HG03571 (cell line): ENCODE results near the gene TNKS2.
"Not testable (repeated sequence)": the region's sequence is repeated elsewhere in the genome, so short reads cannot be mapped to it uniquely, and the experiment has no call there.

Experiments used
- ATAC-seq: cut with Tn5 transposase; IDR thresholded peaks from one replicate; pipeline ENCODE4 v1.9.1; 2021; ENCODE audit not compliant: unreplicated experiment

Gene TNKS2

DNA sequence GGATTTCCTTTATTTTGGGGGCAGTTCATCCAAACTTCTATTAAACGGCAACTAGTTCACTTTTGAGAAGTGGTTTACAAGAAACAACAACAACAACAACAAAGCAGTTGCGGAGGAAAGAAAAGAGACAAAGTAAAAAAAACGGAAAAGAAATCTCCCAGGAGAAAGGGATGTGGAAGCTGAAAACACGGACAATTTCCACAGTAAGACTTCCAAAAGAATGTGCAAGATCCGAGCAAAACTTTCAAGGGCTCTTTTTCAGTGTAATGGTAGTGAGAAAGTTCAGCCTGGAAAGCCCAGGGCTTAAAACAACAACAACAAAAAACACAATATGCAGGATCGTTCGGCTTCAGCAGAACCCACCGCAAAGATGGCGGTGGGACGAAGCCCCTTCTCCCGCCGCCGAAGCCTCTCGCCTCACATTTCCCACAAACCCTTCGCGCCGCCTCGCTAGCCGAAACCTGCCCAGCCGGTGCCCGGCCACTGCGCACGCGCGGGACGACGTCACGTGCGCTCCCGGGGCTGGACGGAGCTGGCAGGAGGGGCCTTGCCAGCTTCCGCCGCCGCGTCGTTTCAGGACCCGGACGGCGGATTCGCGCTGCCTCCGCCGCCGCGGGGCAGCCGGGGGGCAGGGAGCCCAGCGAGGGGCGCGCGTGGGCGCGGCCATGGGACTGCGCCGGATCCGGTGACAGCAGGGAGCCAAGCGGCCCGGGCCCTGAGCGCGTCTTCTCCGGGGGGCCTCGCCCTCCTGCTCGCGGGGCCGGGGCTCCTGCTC lies at the start of gene TNKS2:
TNKS2 (plus strand) TSS at position 553 of the 775 bp plus-strand sequence. CDS start 265 bp downstream, outside the sequence.
- peak; percentile 75 for ATAC-seq

DNA sequence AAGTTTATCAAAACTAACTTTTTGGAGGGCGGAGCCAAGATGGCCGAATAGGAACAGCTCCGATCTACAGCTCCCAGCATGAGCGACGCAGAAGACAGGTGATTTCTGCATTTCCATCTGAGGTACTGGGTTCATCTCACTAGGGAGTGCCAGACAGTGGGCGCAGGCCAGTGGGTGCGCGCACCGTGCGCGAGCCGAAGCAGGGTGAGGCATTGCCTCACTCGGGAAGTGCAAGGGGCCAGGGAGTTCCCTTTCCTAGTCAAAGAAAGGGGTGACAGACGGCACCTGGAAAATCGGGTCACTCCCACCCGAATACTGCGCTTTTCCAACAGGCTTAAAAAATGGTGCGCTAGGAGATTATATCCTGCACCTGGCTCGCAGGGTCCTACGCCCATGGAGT lies 48.6 kb upstream of the TNKS2 start:
- not testable (repeated sequence) for ATAC-seq

- ATAC-seq = no peak
Measured at GRCh38 chr10:91756286-91756685, 41.9 kb upstream of the TNKS2 start.

DNA sequence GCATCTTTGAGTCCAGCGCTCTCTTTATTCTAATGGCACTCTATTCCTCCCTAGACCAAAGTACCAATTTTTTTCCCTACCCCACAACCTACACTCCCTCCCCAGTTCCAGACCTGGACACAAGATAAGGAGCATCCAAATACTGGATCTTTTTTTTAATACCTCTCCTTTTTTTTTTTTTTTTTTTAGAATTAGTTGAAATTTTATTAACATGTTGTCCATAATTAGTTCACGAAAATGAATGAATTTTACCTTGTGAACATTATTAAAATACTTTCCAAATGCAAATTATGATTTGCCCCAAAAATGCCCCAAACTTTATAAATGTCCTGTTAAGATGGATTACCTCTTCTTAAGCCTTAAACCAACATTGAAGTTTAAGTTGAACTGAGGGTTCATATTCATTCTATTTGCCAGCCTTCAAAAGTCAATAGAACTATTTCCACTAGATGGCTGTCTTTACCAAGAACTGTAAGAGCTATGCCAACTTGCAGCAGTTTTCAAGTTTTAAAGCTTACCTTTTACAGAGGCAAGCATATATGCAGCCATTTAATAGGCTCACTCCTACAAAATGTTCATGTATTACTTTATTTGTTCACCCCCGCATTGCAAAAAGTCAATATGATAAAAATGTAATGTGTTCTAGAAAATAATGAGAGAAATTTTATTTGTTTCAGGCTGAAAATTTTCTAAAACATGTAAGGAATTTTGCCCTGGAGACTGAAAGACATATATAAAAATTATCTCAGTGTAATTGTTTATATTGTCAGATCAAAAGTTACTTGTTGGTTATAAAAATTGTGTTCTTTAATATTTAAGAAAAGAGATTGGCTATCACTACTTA lies 39.7 kb upstream of the TNKS2 start:
- no peak for ATAC-seq

DNA sequence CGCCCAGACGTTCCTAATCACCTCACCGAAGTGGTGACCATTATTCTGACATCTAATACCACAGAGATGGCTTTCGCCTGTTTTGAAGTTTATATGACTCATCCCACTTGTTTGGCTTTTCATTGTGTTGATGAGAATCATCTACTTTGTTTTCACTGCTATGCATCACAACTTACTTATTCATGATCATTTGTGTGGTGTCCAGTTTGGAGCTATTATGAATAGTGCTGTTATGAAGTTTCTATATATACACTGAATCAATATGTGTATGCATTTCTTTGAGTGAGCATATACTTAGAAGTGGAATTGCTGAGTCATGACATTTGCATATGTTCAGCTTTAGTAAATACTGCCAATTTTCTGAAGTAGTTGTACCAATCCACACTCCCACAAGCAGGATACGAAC lies 38.6 kb upstream of the TNKS2 start:
- ATAC-seq = no peak

DNA sequence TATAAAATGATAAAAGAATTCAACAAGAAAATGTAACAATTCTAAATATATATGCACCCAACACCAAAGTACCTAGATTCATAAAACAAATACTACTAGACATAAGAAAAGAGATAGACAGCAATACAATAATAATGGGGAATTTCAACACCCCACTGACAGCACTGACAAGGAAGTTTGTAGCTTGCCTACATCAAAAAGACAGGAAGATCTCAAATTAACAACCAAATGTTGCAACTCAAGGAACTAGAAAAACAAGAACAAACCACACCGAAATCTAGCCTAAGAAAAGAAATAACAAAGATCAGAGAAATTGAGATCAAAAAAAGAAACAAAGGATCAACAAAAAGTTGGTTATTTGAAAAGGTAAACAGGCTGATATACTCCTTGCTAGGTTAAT lies 36.5 kb upstream of the TNKS2 start:
- ATAC-seq = no peak

DNA sequence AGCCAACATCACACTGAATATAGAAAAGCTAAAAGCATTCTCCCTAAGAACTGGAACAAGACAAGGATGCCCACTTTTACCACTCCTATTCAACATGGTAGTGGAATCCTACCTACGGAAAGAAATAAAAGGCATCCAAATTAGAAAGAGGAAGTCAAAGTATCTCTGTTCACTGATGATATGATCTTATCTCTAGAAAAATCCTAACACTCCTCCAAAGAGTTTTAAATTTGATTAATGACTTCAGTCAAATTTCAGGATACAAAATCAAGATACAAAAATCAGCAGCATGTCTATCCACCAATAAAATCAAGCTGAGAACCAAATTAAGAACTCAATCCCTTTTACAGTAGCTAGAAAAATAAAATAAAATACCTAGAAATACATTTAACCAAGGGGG lies 35.3 kb upstream of the TNKS2 start:
- ATAC-seq = no peak

DNA sequence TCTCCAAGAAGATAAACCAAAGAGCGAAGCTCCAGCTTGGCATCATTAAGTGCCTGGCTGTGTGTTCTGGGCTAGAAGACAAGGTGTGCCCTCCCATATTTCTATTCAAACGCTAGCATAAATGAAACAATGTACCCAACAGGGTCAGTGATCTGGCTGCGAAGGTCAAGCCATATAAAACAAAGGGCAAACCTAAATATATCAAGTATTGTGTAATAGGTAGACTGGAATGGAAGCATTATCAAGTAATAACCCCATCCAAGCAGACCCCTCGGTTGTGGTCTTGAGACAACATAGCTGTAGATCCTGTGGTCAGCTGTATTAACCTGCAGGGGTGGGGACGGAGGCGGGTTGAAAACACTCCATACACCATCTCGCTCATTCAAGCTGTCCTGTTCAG lies 31.6 kb upstream of the TNKS2 start:
- no peak for ATAC-seq

GRCh38 chr10:91768123-91768522 lies 30.1 kb upstream of the TNKS2 start:
- ATAC-seq = no peak

DNA sequence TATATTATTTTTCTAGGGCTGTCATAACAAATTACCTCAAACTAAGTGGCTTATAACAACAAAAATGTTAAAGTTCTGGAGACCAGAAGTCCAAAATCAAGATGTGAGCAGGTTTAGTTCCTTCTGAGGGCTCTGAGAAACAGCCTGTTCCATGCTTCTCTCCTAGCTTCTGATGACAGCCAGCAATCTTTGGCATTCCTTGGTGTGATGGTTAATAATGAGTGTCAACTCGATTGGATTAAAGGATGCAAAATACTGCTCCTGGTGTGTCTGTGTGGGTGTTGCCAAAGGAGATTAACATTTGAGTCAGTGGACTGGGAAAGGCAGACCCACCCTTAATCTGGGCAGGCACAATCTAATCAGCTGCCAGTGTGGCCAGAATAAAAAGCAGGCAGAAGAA lies 26.3 kb upstream of the TNKS2 start:
- ATAC-seq = no peak

- ATAC-seq = no peak
Measured at GRCh38 chr10:91772461-91772860, 25.8 kb upstream of the TNKS2 start.

- ATAC-seq = no peak
Measured at GRCh38 chr10:91772869-91773268, 25.4 kb upstream of the TNKS2 start.

GRCh38 chr10:91774571-91774970 lies 23.7 kb upstream of the TNKS2 start:
- no peak for ATAC-seq

DNA sequence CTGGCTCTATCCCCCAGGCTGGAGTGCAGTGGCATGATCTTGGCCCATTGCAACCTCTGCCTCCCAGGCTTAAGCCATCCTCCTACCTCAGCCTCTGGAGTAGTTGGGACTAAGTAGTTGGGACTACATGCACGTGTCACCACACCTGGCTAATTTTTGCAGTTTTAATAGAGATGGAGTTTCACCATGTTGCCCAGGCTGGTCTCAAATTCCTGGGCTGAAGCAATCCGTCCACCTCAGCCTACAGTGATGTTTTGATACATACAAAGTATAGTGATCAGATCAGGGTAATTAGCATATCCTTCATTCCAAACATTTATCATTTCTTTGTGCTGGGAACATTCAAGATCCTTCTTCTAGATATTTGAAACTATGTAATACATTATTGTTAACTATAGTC lies 22.5 kb upstream of the TNKS2 start:
- ATAC-seq = no peak

- ATAC-seq = no peak
Measured at GRCh38 chr10:91776266-91776665, 22.0 kb upstream of the TNKS2 start.

DNA sequence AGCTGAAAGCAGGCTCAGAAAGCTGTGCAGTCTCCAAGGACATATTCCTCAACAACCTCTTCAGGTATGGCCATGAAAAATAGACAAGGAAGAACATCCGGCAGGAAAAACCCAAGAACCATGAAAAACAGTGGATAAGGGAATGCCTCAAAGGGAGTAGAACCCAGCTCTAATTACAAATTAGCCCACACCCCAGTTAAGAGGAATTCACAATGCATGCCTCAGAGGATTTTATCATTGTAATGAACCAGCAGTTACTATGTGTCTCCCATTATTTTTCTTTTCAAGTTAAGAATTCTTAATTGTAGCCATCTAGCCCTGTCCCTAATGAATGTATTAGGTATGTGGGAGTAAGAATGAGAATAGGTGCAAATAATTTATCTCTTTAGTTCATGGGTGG lies 19.7 kb upstream of the TNKS2 start:
- ATAC-seq = no peak

GRCh38 chr10:91779011-91779605 lies 19.1 kb upstream of the TNKS2 start:
- ATAC-seq = no peak

- no peak for ATAC-seq
Measured at GRCh38 chr10:91782539-91782938, 15.7 kb upstream of the TNKS2 start.

DNA sequence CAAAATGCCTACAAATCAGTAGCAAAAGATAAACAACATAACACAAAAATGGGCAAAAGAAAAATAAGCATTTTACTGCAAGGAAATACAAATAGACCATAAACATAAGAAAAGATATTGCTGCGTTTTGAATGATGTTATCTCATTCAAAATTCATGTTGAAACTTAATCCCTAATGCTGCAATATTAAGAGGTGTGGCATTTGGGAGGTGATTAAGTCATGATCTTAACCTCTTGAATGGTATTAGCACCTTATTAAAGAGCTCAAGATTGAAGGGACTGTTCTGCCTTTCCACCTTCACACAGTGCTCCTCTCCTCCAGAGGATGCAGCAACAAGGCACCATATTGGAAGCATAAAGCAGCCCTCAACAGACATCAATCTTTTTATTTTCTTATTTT lies 12.4 kb upstream of the TNKS2 start:
- ATAC-seq = no peak

DNA sequence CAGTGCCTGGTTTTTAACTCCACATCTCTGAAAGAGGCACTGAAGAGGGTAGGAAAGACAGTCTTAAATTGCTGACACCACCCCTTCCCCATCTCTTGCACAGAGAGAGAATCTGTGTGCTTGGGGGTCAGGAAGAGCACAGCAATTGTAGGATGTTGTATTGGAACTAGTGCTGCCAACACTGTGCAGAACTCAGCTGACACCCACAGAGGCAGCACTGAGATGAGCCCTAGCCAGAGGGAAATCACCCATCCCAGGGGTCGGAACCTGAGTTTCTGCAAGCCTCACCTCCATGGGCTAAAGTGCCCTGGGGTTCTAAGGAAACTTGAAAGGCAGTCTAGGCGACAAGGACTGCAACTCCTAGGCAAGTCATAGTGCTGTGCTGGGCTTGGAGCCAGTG lies 11.0 kb upstream of the TNKS2 start:
- no peak for ATAC-seq

DNA sequence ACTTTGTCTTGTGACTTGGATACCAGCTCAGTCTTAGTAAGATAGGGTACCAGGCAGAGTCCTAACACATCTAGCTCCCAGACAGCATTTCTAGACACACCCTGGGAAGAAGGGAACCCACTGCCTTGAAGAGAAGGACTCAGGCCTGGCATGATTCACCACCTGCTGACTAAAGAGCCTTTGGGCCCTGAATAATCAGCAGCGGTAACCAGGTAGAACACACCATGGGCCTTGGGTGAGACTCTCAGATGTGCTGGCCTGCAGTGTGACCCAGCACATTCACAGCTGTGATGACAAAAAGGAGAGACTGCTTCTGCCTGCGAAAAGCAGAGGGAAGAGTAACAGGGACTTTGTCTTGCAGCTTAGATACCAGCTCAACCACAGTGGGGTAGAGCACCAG lies 10.4 kb upstream of the TNKS2 start:
- no peak for ATAC-seq

GRCh38 chr10:91788527-91788926 lies 9.7 kb upstream of the TNKS2 start:
- ATAC-seq = no peak
